ENCODE measurements around the gene BTRC.
"Not testable (repeated sequence)": the region's sequence is repeated elsewhere in the genome, so short reads cannot be mapped to it uniquely, and the experiment has no call there.

BTRC gene

GRCh38 chr10:101388676-101389276 is 34.8 kb downstream of the BTRC start:
- no peak for DNase-seq

- not testable (repeated sequence) for DNase-seq
Observed at GRCh38 chr10:101389532-101389931, 35.6 kb downstream of the BTRC start.

GRCh38 chr10:101389986-101390531 is 36.1 kb downstream of the BTRC start:
- no peak for DNase-seq

GRCh38 chr10:101393378-101393777 is 39.4 kb downstream of the BTRC start:
- no peak for DNase-seq

- DNase-seq = no peak
Observed at GRCh38 chr10:101394524-101395133, 40.7 kb downstream of the BTRC start.

- peak; percentile 1 for DNase-seq
Observed at GRCh38 chr10:101397140-101397539, 43.2 kb downstream of the BTRC start.

- no peak for DNase-seq
Observed at GRCh38 chr10:101400585-101400984, 46.6 kb downstream of the BTRC start.

GRCh38 chr10:101402711-101403110 is 48.7 kb downstream of the BTRC start:
- DNase-seq = no peak

GRCh38 chr10:101403161-101403560 is 49.2 kb downstream of the BTRC start:
- DNase-seq = no peak

- DNase-seq = no peak
Observed at GRCh38 chr10:101405001-101405400, 51.0 kb downstream of the BTRC start.

GRCh38 chr10:101411598-101411997 is 57.6 kb downstream of the BTRC start:
- no peak for DNase-seq

- DNase-seq = no peak
Observed at GRCh38 chr10:101414034-101414433, 60.1 kb downstream of the BTRC start.

GRCh38 chr10:101415884-101416283 is 61.9 kb downstream of the BTRC start:
- DNase-seq = no peak

- not testable (repeated sequence) for DNase-seq
Observed at GRCh38 chr10:101421967-101422366, 68.0 kb downstream of the BTRC start.

GRCh38 chr10:101425535-101425934 is 71.6 kb downstream of the BTRC start:
- no peak for DNase-seq

GRCh38 chr10:101428036-101428435 is 74.1 kb downstream of the BTRC start:
- no peak for DNase-seq

GRCh38 chr10:101429423-101429822 is 75.5 kb downstream of the BTRC start:
- DNase-seq = no peak

GRCh38 chr10:101436302-101436701 is 82.3 kb downstream of the BTRC start:
- DNase-seq = no peak

- no peak for DNase-seq
Observed at GRCh38 chr10:101438881-101439391, 85.0 kb downstream of the BTRC start.

GRCh38 chr10:101441541-101442455 is 87.8 kb downstream of the BTRC start:
- DNase-seq = peak; percentile 23

- DNase-seq = no peak
Observed at GRCh38 chr10:101442456-101442800, 88.5 kb downstream of the BTRC start.

- DNase-seq = no peak
Observed at GRCh38 chr10:101444058-101444898, 90.3 kb downstream of the BTRC start.

- no peak for DNase-seq
Observed at GRCh38 chr10:101446071-101446470, 92.1 kb downstream of the BTRC start.
